H1 (cell line): Measurements from ENCODE around the gene MIF4GD. TPM values are rescaled to one million over a fixed set of nuclear protein-coding genes. Genes with fewer than 3 reads are reported as not detected.

ENCODE experiments used
- HDAC2 ChIP-seq, 2 experiments: fragments of 300-600 bp in 1 of 2; sonication (generic) in 1 of 2; IDR thresholded peaks; 2 replicates each; pipeline ENCODE4 v1.6.1; 2011 to 2012; ENCODE audit warnings: low read depth in 2 of 2, low read length in 2 of 2, mild to moderate bottlenecking in 2 of 2, moderate library complexity in 2 of 2, borderline replicate concordance in 1 of 2, inconsistent platforms in 1 of 2
- PHF8 ChIP-seq: fragments of 200-600 bp; sonication (generic); conservative IDR thresholded peaks from 2 replicates; pipeline ENCODE4 v1.7.1; 2012; ENCODE audit warnings: low read depth, mild to moderate bottlenecking, inconsistent platforms, low read length, moderate library complexity
- SIX5 ChIP-seq: IDR thresholded peaks from 2 replicates; pipeline ENCODE4 v1.6.1; 2011; ENCODE audit warnings: mild to moderate bottlenecking, low read depth, low read length
- SP1 ChIP-seq: IDR thresholded peaks from 2 replicates; pipeline ENCODE4 v1.6.1; 2011; ENCODE audit warnings: low read depth, low read length
- polyA plus RNA-seq, 7 experiments: library from polyadenylated mRNA; depleted of rRNA in 3 of 7; stranded (reverse) in 5 of 7; unstranded in 2 of 7; fragments of >200 nt in 5 of 7; fragments of 200-250 nt in 2 of 7; gene quantifications; 1 replicate in 5 of 7; 2 replicates in 1 of 7; 4 replicates in 1 of 7; pipeline versions ENCODE4 v1.2.1 to v1.2.3, GENCODE V29; 2011 to 2013; ENCODE audit warnings: missing spikeins in 2 of 7, mixed read lengths in 2 of 7
- total RNA-seq: library from RNA; stranded (reverse); fragmentation: NEBNext Ultra II Directional; extraction: Animal tissue kit (Norgen Biotek cat#: 25700); gene quantifications from 2 replicates; pipeline ENCODE4 v1.2.1, GENCODE V29; 2021

MIF4GD gene
- total and polyA plus RNA-seq, 2 of the 8 experiments (the other 6 are each of a cell fraction or from before 2014, with no cell fraction given), result 16.1 to 51.1 TPM

DNA sequence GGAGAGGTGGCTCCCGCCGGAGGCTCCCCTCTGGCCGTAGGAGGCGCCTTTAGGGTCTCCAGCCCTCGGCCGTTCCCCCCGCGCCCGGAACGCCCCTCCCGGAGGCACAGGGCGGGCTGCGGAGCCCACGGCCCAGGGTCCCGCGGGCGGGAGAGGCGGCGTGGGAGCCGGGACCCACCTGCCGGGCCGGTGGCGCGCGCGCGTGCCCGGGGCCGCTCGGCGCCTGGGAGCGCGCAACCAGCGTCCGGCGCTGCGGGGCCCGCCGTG, at the start of gene MIF4GD (continued):
- peak; percentile 78 for TF ChIP-seq PHF8
- TF ChIP-seq SIX5, result no peak
- no peak for TF ChIP-seq HDAC2 (IDR thresholded peaks at IDR 0.05; ENCODE audit: borderline replicate concordance in 1 of 2, low read depth in 2 of 2, low read length in 2 of 2)
- TF ChIP-seq SP1, result no peak
